Neural cell (in vitro differentiated cells): ENCODE results near the gene CACNB2.

Source experiments
- CTCF ChIP-seq: fragments of 450-650 bp; IDR thresholded peaks from 2 replicates; pipeline ENCODE4 v1.5.1; 2014; ENCODE audit warnings: antibody characterized with exemption, mild to moderate bottlenecking, moderate library complexity; ENCODE audit not compliant: poor library complexity, severe bottlenecking
- EP300 ChIP-seq: fragments of 450-650 bp; conservative IDR thresholded peaks from 2 replicates; pipeline ENCODE4 v1.6.1; 2014; ENCODE audit warnings: antibody characterized with exemption, mild to moderate bottlenecking, moderate library complexity; ENCODE audit not compliant: poor library complexity, severe bottlenecking
- RAD21 ChIP-seq: fragments of 450-650 bp; conservative IDR thresholded peaks from 2 replicates; pipeline ENCODE4 v1.6.1; 2014; ENCODE audit warnings: antibody characterized with exemption, mild to moderate bottlenecking, moderate library complexity

- TF ChIP-seq CTCF: no peak
- TF ChIP-seq RAD21: no peak
- TF ChIP-seq EP300: no peak
These were observed 284.0 kb downstream of the CACNB2 start for GRCh38 chr10:18424200-18424599.
